ENCODE data around the gene PFDN2. TPM values are rescaled to one million over a fixed set of nuclear protein-coding genes. Genes with fewer than 3 reads are reported as not detected.

The PFDN2 gene
- total and polyA plus RNA-seq, 10 of the 15 experiments (the other 5 are each of a cell fraction or from before 2014, with no cell fraction given) = 30.0 to 141 (median 80.5) TPM

DNA sequence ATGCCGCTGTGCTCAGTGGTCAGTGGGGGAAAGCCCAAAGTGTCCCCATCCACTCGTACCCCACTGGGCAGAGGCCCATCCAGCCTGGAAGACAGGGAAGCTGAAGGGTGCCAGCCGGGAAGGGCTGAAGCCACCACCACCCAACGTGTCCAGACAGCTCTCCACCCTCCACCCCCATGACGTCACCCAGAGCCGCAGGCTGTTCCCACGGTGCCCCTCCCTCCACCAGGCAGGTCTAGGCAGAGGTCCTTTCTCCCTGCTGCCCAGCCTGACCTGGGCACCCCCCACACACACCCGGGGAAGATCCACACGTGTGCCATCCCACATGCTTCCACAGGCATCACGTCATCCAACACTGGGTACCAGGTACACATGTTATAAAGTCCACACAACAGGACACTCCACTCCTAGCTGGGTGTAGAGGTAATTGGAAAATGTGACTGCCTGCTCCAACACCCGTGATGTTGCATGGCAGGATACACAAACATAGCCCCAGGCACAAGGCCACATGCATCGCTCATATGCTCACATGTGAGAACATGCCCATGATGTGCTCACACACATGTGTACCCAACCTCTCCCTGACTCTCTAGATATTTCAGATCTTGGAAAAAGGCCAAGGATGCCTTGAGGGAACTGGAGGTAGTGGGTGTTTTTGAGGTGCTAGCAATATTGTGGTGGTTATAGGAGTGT, 43.0 kb downstream of the PFDN2 start:
- Histone ChIP-seq H3K27ac (ENCODE audit: control insufficient read depth, insufficient read depth) (no peak overlapping the region), H2AFZ (ENCODE audit: control insufficient read depth, low read depth, low read length) (no peak overlapping the region), H4K20me1 (ENCODE audit: control insufficient read depth, insufficient read depth) (no peaks in the 10 kb centered on the region), H3K9ac (ENCODE audit: control insufficient read depth, insufficient read depth, low read length) (no peak overlapping the region), H3K27me3 (replicated peaks in 1 of 2; ENCODE audit: control insufficient read depth in 2 of 2, insufficient read depth in 2 of 2, low read length in 1 of 2) (no peaks in the 10 kb centered on the region), H3K79me2 (ENCODE audit: control insufficient read depth, insufficient read depth, low read length) (peaks cover 2% of the 10 kb centered on the region; the same call in 1 of the 2 replicates), H3K4me2 (ENCODE audit: control insufficient read depth, insufficient read depth) (no peak overlapping the region), H3K9me3 (replicated peaks; ENCODE audit: control insufficient read depth, insufficient read depth, low read length) (no peaks in the 10 kb centered on the region), H3K4me3 (no peak overlapping the region), H3K4me1 (ENCODE audit: control insufficient read depth, insufficient read depth, low read length) (peaks cover 11% of the 10 kb centered on the region), H3K36me3 (ENCODE audit: control insufficient read depth in 2 of 2, insufficient read depth in 2 of 2, low read length in 1 of 2) (no peaks in the 10 kb centered on the region)
- SMC1A ChIA-PET (ENCODE audit: uncharacterized antibody, unreplicated experiment) = interaction anchor here (0.8 to 1.3 kb wide), 2 partner anchors 23 to 77 kb away, joined by 3 to 5 read pairs; partner anchors contain the start of gene KLHDC9
- TF ChIP-seq LARP7 (IDR thresholded peaks at IDR 0.05) (no peak), IKZF1 (conservative IDR thresholded peaks at IDR 0.05) (no peak), ZNF24 (IDR thresholded peaks at IDR 0.05) (no peak), CHD4 (IDR thresholded peaks at IDR 0.05) (no peak), SREBF2 (IDR thresholded peaks at IDR 0.05; ENCODE audit: low read length) (no peak), HCFC1 (IDR thresholded peaks at IDR 0.05; ENCODE audit: low read length) (no peak)
- TF ChIP-seq, protein P1, sequence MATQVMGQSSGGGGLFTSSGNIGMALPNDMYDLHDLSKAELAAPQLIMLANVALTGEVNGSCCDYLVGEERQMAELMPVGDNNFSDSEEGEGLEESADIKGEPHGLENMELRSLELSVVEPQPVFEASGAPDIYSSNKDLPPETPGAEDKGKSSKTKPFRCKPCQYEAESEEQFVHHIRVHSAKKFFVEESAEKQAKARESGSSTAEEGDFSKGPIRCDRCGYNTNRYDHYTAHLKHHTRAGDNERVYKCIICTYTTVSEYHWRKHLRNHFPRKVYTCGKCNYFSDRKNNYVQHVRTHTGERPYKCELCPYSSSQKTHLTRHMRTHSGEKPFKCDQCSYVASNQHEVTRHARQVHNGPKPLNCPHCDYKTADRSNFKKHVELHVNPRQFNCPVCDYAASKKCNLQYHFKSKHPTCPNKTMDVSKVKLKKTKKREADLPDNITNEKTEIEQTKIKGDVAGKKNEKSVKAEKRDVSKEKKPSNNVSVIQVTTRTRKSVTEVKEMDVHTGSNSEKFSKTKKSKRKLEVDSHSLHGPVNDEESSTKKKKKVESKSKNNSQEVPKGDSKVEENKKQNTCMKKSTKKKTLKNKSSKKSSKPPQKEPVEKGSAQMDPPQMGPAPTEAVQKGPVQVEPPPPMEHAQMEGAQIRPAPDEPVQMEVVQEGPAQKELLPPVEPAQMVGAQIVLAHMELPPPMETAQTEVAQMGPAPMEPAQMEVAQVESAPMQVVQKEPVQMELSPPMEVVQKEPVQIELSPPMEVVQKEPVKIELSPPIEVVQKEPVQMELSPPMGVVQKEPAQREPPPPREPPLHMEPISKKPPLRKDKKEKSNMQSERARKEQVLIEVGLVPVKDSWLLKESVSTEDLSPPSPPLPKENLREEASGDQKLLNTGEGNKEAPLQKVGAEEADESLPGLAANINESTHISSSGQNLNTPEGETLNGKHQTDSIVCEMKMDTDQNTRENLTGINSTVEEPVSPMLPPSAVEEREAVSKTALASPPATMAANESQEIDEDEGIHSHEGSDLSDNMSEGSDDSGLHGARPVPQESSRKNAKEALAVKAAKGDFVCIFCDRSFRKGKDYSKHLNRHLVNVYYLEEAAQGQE (IDR thresholded peaks at IDR 0.05; ENCODE audit: low read depth, low read length) = no peak
- no peak for DNase-seq (ENCODE audit: low read depth, low spot score)
- no peak for ATAC-seq
- CTCF ChIA-PET = interaction anchor here (0.7 to 1.5 kb wide), 3 partner anchors 20 to 560 kb away, joined by 3 to 4 read pairs (median 3); no protein-coding TSS in a partner anchor
- no peak for FAIRE-seq
- RAD21 ChIA-PET (ENCODE audit: unreplicated experiment) = interaction anchor here (0.8 to 1.3 kb wide), 2 partner anchors 30 to 54 kb away, joined by 3 read pairs; partner anchors contain the start of gene F11R
- in situ Hi-C loops (cut with MboI) (no loop called here), intact Hi-C loops (cut with micrococcal nuclease; ENCODE audit: unreplicated experiment) (no loop called here)
- POLR2A ChIA-PET = interaction anchor here (0.6 kb wide), 1 partner anchor 196 kb away, joined by 3 read pairs; no protein-coding TSS in a partner anchor
- no TSS peak for BruUV-seq (replicated peaks)
- WGBS (ENCODE audit: insufficient coverage, insufficient replicate concordance, low lambda C conversion rate, missing lambda C conversion rate) = 53% methylated on average over 12 of the region's 12 CpGs
